Cardiac septum (tissue), 1 donor: ENCODE results near the gene CLDN16. TPM values are rescaled to one million over a fixed set of nuclear protein-coding genes. Genes with fewer than 3 reads are reported as not detected.

ENCODE experiments used
- DNase-seq: peaks from one replicate; pipeline ENCODE4 v3.0.0-alpha.2; 2020; ENCODE audit warnings: low spot score
- intact Hi-C: fragments of 100-400 bp; cut with DNase I; formaldehyde crosslinking; loops from one replicate; pipeline ENCODE4 v1.14.0; 2022
- long read RNA-seq: library from polyadenylated mRNA; unstranded; transcript quantifications from one replicate; pipeline ENCODE4 v2.0.0, GENCODE V29; 2021
- total RNA-seq: library from RNA; stranded (reverse); fragmentation: NEBNext Ultra II Directional; extraction: Animal tissue kit (Norgen Biotek cat#: 25700); gene quantifications from one replicate; pipeline ENCODE4 v1.2.1, GENCODE V29; 2021
- donor health status: DM: no; HTN: no; CAD: no.

The CLDN16 gene, protein sequence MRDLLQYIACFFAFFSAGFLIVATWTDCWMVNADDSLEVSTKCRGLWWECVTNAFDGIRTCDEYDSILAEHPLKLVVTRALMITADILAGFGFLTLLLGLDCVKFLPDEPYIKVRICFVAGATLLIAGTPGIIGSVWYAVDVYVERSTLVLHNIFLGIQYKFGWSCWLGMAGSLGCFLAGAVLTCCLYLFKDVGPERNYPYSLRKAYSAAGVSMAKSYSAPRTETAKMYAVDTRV
- total RNA-seq, result not detected
- long read RNA-seq, result 0 reads

- intact Hi-C loops, result no loop called here
- DNase-seq, result no peak
These were observed at the start of gene CLDN16 for GRCh38 chr3:190387578-190388213. TSS of gene CLDN16 (plus strand) at chr3:190388163. CDS start at chr3:190388330, 167 bp downstream.

DNA sequence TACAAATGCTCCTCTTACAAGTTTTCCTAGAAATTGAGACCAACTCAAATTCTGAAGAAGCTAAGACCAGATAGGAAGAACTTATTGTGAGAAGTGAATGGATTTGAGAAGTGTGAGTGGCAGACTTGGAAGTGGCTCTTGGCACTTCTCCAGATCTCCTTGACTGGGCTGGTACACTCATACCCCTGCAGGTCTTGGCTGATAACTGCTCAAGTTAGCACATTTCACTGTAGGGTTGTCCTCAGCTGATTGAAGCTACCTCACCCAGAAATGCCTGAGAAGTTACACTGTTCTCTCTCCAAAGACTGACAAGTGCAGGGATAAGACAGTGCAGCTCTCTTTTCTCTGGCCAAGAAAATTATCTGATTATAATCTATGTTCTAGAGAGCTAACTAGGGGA is 49.2 kb upstream of the CLDN16 start:
- no peak for DNase-seq
- intact Hi-C loops, result no loop called here

GRCh38 chr3:190339130-190339529 is 48.8 kb upstream of the CLDN16 start:
- DNase-seq, result no peak
- intact Hi-C loops, result no loop called here

DNA sequence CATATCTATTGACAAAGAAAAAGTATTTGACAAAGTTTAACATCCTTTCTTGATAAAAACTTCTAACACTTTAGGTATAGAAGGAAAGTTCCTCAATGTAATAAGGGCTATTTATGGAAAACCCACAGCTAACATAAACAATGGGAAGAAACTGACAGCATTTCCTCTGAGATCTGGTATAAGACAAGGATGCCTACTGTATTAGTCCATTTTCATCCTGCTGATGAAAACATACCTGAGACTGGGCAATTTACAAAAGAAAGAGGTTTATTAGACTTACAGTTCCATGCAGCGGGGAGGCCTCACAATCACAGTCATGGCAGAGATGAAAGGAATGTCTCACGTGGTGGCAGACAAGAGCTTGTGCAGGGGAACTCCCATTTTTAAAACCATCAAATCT is 47.9 kb upstream of the CLDN16 start:
- intact Hi-C loops, result no loop called here
- DNase-seq, result no peak

DNA sequence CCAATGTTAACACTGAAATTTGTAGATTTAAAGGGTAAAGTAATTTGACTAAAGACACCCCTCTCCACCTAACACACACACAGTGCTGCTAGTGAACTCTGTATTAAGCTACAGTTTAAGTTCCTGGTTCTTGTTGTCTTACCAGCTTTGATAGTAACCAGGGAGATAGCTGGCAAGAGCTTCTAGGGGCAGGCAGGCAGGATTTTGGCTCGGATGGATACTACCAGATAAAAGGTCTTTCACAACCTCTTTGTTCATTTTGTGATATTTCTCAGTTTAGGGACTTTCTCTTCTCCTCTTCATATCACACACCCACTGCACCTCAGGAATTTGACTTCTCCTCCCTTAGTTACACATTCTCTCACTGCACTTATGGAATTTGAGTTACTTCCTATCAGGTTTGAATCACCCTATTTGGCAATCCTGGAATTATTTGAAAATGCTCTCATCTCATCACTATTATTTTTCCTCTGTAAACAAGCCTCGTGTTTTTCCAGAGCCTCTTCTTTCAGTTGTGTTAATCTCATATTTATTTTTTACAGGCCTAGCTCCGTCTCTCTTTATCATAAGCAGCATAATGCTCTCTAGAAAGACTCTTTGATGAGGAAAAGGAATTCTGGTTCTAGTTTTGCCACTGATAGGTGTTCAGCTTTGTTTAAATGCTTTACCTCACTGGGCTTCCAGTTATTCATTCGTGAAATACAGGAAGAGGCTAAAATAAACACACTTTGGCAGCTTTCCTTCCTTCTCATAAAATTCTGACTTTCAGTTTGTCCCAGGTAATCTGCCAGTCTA is 42.7 kb upstream of the CLDN16 start:
- DNase-seq, result no peak

GRCh38 chr3:190345878-190346277 is 42.1 kb upstream of the CLDN16 start:
- intact Hi-C loops, result no loop called here
- no peak for DNase-seq

More for the DNA sequence above, 42.7 kb upstream of the CLDN16 start:
- intact Hi-C loops, result no loop called here

DNA sequence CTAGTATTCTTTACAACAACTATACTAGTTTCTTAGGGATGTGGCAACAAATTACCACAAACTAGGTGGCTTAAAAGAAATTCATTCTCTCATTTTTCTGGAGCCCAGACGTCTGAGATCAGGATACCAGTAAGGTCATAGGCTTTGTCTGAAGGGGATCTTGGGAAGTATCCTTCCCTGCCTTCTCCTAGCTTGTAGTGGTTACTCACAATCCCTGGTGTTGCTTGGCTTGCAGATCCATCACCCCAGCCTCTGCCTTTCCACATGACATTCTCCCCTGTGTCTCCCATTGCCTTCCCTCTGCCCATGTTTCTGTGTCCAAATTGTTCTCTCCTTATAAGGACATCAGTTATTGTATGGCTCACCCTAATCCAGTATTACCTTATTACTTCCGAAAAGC is 41.4 kb upstream of the CLDN16 start:
- no peak for DNase-seq
- intact Hi-C loops, result no loop called here

- intact Hi-C loops, result no loop called here
- no peak for DNase-seq
These were observed 35.0 kb upstream of the CLDN16 start for GRCh38 chr3:190352861-190353457.

DNA sequence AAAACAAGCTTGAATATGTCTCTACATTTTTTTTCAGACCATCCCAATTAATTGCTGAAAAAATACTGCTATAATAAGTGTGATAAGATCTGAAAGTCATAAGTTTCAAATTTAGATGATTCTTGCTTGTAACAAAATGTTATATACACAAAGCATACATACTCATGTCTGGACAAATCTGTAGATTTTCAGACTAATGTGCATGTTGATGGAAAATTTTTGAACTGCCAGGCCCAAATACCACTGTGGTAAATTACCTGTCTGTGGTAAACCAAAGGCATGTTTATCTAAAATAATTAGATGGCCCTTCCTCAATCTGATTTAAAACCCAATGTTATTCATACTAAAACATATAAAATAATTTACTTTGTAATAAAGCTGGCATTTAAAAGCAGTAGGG is 31.7 kb upstream of the CLDN16 start:
- DNase-seq, result no peak
- intact Hi-C loops, result no loop called here

DNA sequence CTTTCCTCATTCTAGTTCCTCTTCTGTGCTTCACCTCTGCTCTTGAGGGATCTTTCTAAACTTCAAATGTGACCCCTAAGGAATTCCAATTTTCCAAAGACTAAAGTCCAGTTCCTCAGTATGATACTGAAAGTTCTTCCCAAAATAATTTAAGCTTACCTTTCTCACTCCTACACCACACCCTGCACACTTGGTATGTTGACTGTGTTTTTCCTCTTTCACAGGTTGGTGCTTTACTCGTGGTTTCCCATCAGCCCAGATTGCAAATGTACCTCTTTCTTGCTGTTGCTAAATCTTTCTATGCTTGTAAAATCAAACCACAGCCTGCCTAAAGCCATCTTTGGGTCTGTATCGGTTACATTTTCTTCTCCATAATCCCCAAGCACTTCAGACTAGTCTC is 30.5 kb upstream of the CLDN16 start:
- DNase-seq, result no peak
- intact Hi-C loops, result no loop called here

DNA sequence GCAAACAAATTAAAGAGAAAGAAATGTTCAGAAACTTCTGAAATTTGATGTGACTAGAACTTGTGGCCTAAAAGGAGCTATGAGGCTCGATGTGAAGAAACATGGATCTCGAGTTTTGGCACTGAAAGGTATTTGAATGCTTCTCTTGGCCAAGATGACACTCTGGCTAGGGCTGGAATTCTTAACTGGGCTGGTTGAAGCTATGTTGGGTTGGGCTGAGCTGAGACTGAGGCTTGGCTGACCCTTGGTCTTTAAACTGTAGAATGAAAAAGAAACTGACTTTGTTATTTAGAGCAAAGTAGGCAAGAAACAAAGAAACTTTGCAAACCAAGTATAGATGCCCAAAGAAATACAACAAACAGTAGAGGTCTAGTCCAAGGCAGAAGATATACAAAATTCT is 28.1 kb upstream of the CLDN16 start:
- intact Hi-C loops, result no loop called here

GRCh38 chr3:190360228-190360627 is 27.7 kb upstream of the CLDN16 start:
- no peak for DNase-seq
- intact Hi-C loops, result no loop called here

More for the DNA sequence above, 28.1 kb upstream of the CLDN16 start:
- no peak for DNase-seq

- intact Hi-C loops, result no loop called here
These were observed 26.2 kb upstream of the CLDN16 start for GRCh38 chr3:190361791-190362190.

GRCh38 chr3:190362258-190362657 is 25.7 kb upstream of the CLDN16 start:
- intact Hi-C loops, result no loop called here
- DNase-seq, result no peak

More at GRCh38 chr3:190361791-190362190, 26.2 kb upstream of the CLDN16 start:
- no peak for DNase-seq

DNA sequence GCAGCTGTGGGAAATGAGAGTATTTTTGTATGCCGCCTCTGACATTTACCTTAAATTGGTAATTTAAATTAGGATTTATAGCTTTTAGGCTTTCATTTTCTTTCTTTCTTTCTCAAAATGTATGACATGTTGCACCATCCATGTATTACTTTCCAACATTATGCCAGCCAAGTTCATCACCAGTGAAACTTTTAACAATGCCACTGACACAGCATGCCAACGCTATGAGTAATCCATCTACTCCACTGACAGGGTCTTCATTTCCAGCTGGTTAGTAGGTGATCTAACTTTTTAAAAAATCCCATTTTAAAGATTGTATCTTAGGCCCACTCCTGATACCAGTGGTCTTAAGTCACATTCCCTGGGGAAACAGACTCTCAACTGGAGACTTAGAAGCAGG is 21.8 kb upstream of the CLDN16 start:
- no peak for DNase-seq
- intact Hi-C loops, result no loop called here

GRCh38 chr3:190368881-190369280 is 19.1 kb upstream of the CLDN16 start:
- intact Hi-C loops, result no loop called here
- DNase-seq, result no peak

GRCh38 chr3:190369668-190370295 is 18.2 kb upstream of the CLDN16 start:
- intact Hi-C loops, result no loop called here
- DNase-seq, result no peak

DNA sequence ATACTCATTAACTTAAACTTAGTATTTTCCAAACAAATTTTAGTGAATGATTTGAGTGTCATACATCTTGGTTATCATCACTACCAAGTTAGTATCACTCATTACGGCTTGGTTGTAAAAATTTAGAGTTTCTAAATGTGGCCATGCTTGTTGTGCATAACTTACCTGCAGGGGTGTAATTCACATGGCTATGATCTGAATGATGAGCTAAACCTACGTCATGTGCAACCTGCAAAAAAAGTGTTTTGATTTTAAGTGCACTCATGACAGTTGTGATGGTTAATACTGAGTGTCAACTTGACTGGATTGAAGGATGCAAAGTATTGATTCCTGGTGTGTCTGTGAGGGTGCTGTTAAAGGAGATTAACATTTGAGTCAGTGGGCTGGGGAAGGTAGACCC is 17.6 kb upstream of the CLDN16 start:
- intact Hi-C loops, result no loop called here
- DNase-seq, result no peak

- no peak for DNase-seq
- intact Hi-C loops, result no loop called here
These were observed 16.8 kb upstream of the CLDN16 start for GRCh38 chr3:190371152-190371551.

- intact Hi-C loops, result no loop called here
- DNase-seq, result no peak
These were observed 12.7 kb upstream of the CLDN16 start for GRCh38 chr3:190375246-190375645.
